A549 (cell line): ENCODE results near the gene ADAR.

Source experiments
- BHLHE40 ChIP-seq: IDR thresholded peaks from 2 replicates; pipeline ENCODE4 v1.6.1; 2012; ENCODE audit warnings: low read depth, low read length, inconsistent platforms
- TF ChIP-seq, protein P1 (sequence below): fragments of 450-650 bp; IDR thresholded peaks from 2 replicates; pipeline ENCODE4 v1.6.1; 2014; ENCODE audit warnings: antibody characterized with exemption

DNA sequence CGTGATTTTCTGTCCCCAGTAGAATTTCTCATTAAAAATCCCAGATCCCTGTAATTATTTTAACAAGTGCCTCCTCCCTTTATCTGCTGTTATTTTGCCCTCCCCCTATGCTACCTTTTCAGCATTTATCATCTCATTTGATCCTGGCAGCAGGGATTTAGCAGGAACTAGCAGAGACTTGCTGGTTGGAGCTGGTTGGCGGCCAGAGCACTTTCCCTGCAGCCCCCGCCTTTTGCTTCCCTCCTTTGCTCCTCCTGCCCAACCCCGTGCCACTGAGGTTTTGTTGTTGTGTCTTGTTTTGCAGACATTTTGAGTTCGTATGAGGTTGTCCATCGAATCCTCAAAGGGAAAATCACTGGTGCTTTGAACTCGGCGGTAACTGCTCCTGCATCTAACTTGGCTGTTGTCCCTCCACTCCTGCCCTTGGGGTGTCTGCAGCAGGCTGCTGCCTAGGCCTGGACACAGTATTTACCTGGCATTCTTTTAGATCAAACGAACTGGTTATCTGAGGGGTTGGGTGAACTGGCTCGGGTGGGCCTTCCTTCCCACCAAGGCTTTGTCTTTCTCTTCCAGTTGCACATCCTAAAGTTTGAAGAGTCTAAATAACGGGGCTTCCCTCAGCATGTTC lies 60.8 kb downstream of the ADAR start:
- TF ChIP-seq, protein P1, sequence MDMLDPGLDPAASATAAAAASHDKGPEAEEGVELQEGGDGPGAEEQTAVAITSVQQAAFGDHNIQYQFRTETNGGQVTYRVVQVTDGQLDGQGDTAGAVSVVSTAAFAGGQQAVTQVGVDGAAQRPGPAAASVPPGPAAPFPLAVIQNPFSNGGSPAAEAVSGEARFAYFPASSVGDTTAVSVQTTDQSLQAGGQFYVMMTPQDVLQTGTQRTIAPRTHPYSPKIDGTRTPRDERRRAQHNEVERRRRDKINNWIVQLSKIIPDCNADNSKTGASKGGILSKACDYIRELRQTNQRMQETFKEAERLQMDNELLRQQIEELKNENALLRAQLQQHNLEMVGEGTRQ, result no peak
- TF ChIP-seq BHLHE40, result no peak
